T-cell (primary cell): ENCODE measurements around the gene HSBP1L1. TPM values are rescaled to one million over a fixed set of nuclear protein-coding genes. Genes with fewer than 3 reads are reported as not detected.
A peak's percentile ranks its signal among the peaks of the same experiment; 100 is the strongest.

Experiments
- ATAC-seq, 4 experiments: fragments of 200-7000 bp in 3 of 4; fragments of 150-1000 bp in 1 of 4; cut with Tn5 transposase; replicated peaks in 1 of 4; 1 replicate in 3 of 4; 2 replicates in 1 of 4; pipeline ENCODE4 v1.10.0; 2021; ENCODE audit warnings: moderate library complexity in 3 of 4, mild to moderate bottlenecking in 2 of 4, moderate number of reproducible peaks in 1 of 4
- CTCF ChIA-PET, 2 donors: fragments of 300-600 bp; sonication (Branson Sonifier 250); formaldehyde crosslinking; loops; one replicate each; lab custom pipeline; 2022; ENCODE audit warnings: antibody characterized with exemption in 2 of 2; lab: Charles Lee
- POLR2A ChIA-PET, 2 donors: fragments of 300-600 bp; sonication (Branson Sonifier 250); formaldehyde crosslinking; loops; one replicate each; lab custom pipeline; 2022; ENCODE audit warnings: antibody characterized with exemption in 2 of 2; lab: Charles Lee
- DNase-seq, 35 experiments: peaks; one replicate each; pipeline versions ENCODE4 v3.0.0 to v3.0.0-alpha.2; 2013 to 2023
- H3K27ac ChIP-seq: one replicate; pipeline ENCODE4 v1.5.1; 2013; ENCODE audit warnings: low read length
- H3K27me3 ChIP-seq, 2 experiments: replicated peaks in 1 of 2; 1 replicate in 1 of 2; 2 replicates in 1 of 2; pipeline versions ENCODE4 v1.6.1 to v1.7.0; 2013; ENCODE audit warnings: low read length in 1 of 2, mixed read lengths in 1 of 2; ENCODE audit not compliant: control insufficient read depth in 2 of 2, insufficient read depth in 2 of 2; ENCODE audit errors: extremely low read depth in 1 of 2
- H3K36me3 ChIP-seq, 2 donors: 1 replicate in 1 of 2; 2 replicates in 1 of 2; pipeline versions ENCODE4 v1.6.1 to v1.7.0; 2013; ENCODE audit warnings: low read length in 1 of 2; ENCODE audit not compliant: control insufficient read depth in 2 of 2, insufficient read depth in 1 of 2; ENCODE audit errors: extremely low read depth in 1 of 2
- H3K4me1 ChIP-seq, 2 experiments: 1 replicate in 1 of 2; 2 replicates in 1 of 2; pipeline versions ENCODE4 v1.6.1 to v1.7.0; 2013; ENCODE audit warnings: low read length in 2 of 2, mixed read lengths in 1 of 2; ENCODE audit not compliant: insufficient read depth in 2 of 2, control insufficient read depth in 1 of 2; ENCODE audit errors: extremely low read depth in 1 of 2
- H3K4me3 ChIP-seq, 2 donors: 1 replicate in 1 of 2; 2 replicates in 1 of 2; pipeline versions ENCODE4 v1.5.1 to v1.7.0; 2013; ENCODE audit warnings: mild to moderate bottlenecking in 2 of 2, low read length in 1 of 2, moderate library complexity in 1 of 2; ENCODE audit not compliant: control insufficient read depth in 1 of 2; ENCODE audit errors: extremely low read depth in 1 of 2
- H3K9me3 ChIP-seq: 2 replicates; pipeline ENCODE4 v1.7.0; 2013
- H3K27ac Mint-ChIP-seq, 2 donors: one replicate each; pipeline ENCODE4 v1.8.0; 2020 to 2021; ENCODE audit warnings: mild to moderate bottlenecking in 2 of 2, mixed read lengths in 2 of 2
- H3K27me3 Mint-ChIP-seq, 2 donors: one replicate each; pipeline ENCODE4 v1.8.0; 2021 to 2022; ENCODE audit warnings: mixed read lengths in 2 of 2
- H3K36me3 Mint-ChIP-seq: one replicate; pipeline ENCODE4 v1.8.0; 2021; ENCODE audit warnings: mixed read lengths
- H3K4me1 Mint-ChIP-seq, 3 donors: one replicate each; pipeline ENCODE4 v1.8.0; 2020 to 2022; ENCODE audit warnings: mixed read lengths in 3 of 3, mild to moderate bottlenecking in 1 of 3
- H3K4me3 Mint-ChIP-seq, 3 donors: one replicate each; pipeline ENCODE4 v1.8.0; 2020 to 2022; ENCODE audit warnings: mild to moderate bottlenecking in 3 of 3, mixed read lengths in 3 of 3, moderate library complexity in 3 of 3
- H3K9me3 Mint-ChIP-seq, 3 donors: one replicate each; pipeline ENCODE4 v1.8.0; 2020 to 2022; ENCODE audit warnings: mixed read lengths in 3 of 3
- WGBS: methylation state at CpG from one replicate; pipeline ENCODE4 v1.1.5; 2013; ENCODE audit warnings: missing lambda C conversion rate; ENCODE audit not compliant: insufficient coverage; 5-methylcytosine and 5-hydroxymethylcytosine counted together
- total RNA-seq, 35 experiments: library from RNA in 6 of 35; stranded (reverse) in 6 of 35; fragments of 120-200 nt in 1 of 35; gene quantifications; one replicate each; pipeline versions ENCODE4 v1.2.1 to v1.2.4 and lab custom pipeline; 2013 to 2026

HSBP1L1 gene
- total RNA-seq, 5 donors from 2014 or later (not counting 1 experiment from before 2014, with no cell fraction given): 17.3 to 26.6 (median 20.6) TPM

- ChIA-PET POLR2A (no interaction called here), CTCF (no interaction called here)
- H3K9me3 ChIP-seq: no peaks in the 10 kb centered on the region
- H3K4me3 ChIP-seq: no peak overlapping the region
- no peak overlapping the region for H3K27ac Mint-ChIP-seq
- peaks cover 0 to 13% of the 10 kb centered on the region in 2 donors for H3K36me3 ChIP-seq
- H3K4me3 Mint-ChIP-seq: no peak overlapping the region
- DNase-seq: no peak
- WGBS: 100% methylated on average over 1 of the region's 14 CpGs
- peaks cover 19% of the 10 kb centered on the region for H3K36me3 Mint-ChIP-seq
- no peak overlapping the region for H3K27ac ChIP-seq
- no peaks in the 10 kb centered on the region for H3K9me3 Mint-ChIP-seq
- H3K4me1 Mint-ChIP-seq: peaks cover 50 to 64% (median 57%) of the 10 kb centered on the region in 3 donors
- peaks cover 9 to 59% of the 10 kb centered on the region in 2 experiments for H3K4me1 ChIP-seq
- H3K27me3 ChIP-seq: no peaks in the 10 kb centered on the region
- ATAC-seq: no peak
- H3K27me3 Mint-ChIP-seq: no peaks in the 10 kb centered on the region
Observed at GRCh38 chr18:79947054-79947755, 17.2 kb upstream of the HSBP1L1 start.

- WGBS: 97% methylated on average over 8 of the region's 15 CpGs
- ChIA-PET POLR2A (no interaction called here), CTCF (no interaction called here)
- Histone ChIP-seq H3K27me3 (no peaks in the 10 kb centered on the region), H3K9me3 (no peaks in the 10 kb centered on the region), H3K4me3 (no peak overlapping the region), H3K36me3 (peaks cover 0 to 4% of the 10 kb centered on the region in 2 donors), H3K4me1 (peaks cover 9 to 62% of the 10 kb centered on the region in 2 experiments), H3K27ac (no peak overlapping the region)
- H3K27me3 Mint-ChIP-seq: no peaks in the 10 kb centered on the region
- no peaks in the 10 kb centered on the region for H3K9me3 Mint-ChIP-seq
- peak overlapping the region in 1 of 3 donors; percentile 86 for H3K4me3 Mint-ChIP-seq
- ATAC-seq (no peak), DNase-seq (no peak)
- H3K36me3 Mint-ChIP-seq: peaks cover 12% of the 10 kb centered on the region
- H3K4me1 Mint-ChIP-seq: peaks cover 49 to 58% (median 54%) of the 10 kb centered on the region in 3 donors
- H3K27ac Mint-ChIP-seq: no peak overlapping the region
Observed at GRCh38 chr18:79947881-79948610, 16.4 kb upstream of the HSBP1L1 start.

GRCh38 chr18:79948719-79949411 is 15.6 kb upstream of the HSBP1L1 start:
- H3K36me3 Mint-ChIP-seq: peaks cover 10% of the 10 kb centered on the region
- ATAC-seq (no peak), DNase-seq (no peak)
- Histone ChIP-seq H3K4me1 (peaks cover 9 to 57% of the 10 kb centered on the region in 2 experiments), H3K9me3 (no peaks in the 10 kb centered on the region), H3K36me3 (peaks cover 0 to 3% of the 10 kb centered on the region in 2 donors), H3K4me3 (no peak overlapping the region), H3K27ac (no peak overlapping the region), H3K27me3 (no peaks in the 10 kb centered on the region)
- H3K9me3 Mint-ChIP-seq: no peaks in the 10 kb centered on the region
- ChIA-PET POLR2A (no interaction called here), CTCF (no interaction called here)
- peak overlapping the region; percentile 28 to 86 (median 86) for H3K4me3 Mint-ChIP-seq
- WGBS: 91% methylated on average over 13 of the region's 23 CpGs
- no peak overlapping the region for H3K27ac Mint-ChIP-seq
- no peaks in the 10 kb centered on the region for H3K27me3 Mint-ChIP-seq
- peaks cover 48 to 56% (median 52%) of the 10 kb centered on the region in 3 donors for H3K4me1 Mint-ChIP-seq

- peaks cover 0 to 3% of the 10 kb centered on the region in 2 donors for H3K36me3 ChIP-seq
- no peaks in the 10 kb centered on the region for H3K27me3 ChIP-seq
- no peaks in the 10 kb centered on the region for H3K9me3 ChIP-seq
- CTCF ChIA-PET: no interaction called here
- H3K4me3 ChIP-seq: peak overlapping the region; percentile 47 to 81
- H3K27ac ChIP-seq: no peak overlapping the region
- DNase-seq (peak in 1 of 35 experiments; percentile 30), ATAC-seq (no peak)
- Mint-ChIP-seq H3K27me3 (no peaks in the 10 kb centered on the region), H3K4me3 (peak overlapping the region; percentile 83 to 86 (median 86)), H3K9me3 (no peaks in the 10 kb centered on the region), H3K27ac (peak overlapping the region; percentile 44 to 65), H3K36me3 (peaks cover 10% of the 10 kb centered on the region), H3K4me1 (peaks cover 38 to 46% (median 44%) of the 10 kb centered on the region in 3 donors)
- POLR2A ChIA-PET: no interaction called here
- WGBS: 70% methylated on average over 5 of the region's 12 CpGs
- H3K4me1 ChIP-seq: peaks cover 9 to 47% of the 10 kb centered on the region in 2 experiments
Observed at GRCh38 chr18:79949697-79950487, 14.6 kb upstream of the HSBP1L1 start.

- peaks cover 0 to 3% of the 10 kb centered on the region in 2 donors for H3K36me3 ChIP-seq
- POLR2A ChIA-PET: no interaction called here
- H3K9me3 Mint-ChIP-seq: no peaks in the 10 kb centered on the region
- WGBS: 4% methylated on average over 73 of the region's 81 CpGs
- peak overlapping the region; percentile 48 to 65 for H3K27ac Mint-ChIP-seq
- H3K4me3 ChIP-seq: peak overlapping the region; percentile 47 to 81
- peak; percentile 22 to 53 (median 40) for ATAC-seq
- H3K4me1 Mint-ChIP-seq: peaks cover 30 to 40% (median 37%) of the 10 kb centered on the region in 3 donors
- H3K27me3 Mint-ChIP-seq: no peaks in the 10 kb centered on the region
- peak overlapping the region; percentile 83 to 86 (median 86) for H3K4me3 Mint-ChIP-seq
- no peaks in the 10 kb centered on the region for H3K27me3 ChIP-seq
- peaks cover 9 to 38% of the 10 kb centered on the region in 2 experiments for H3K4me1 ChIP-seq
- H3K9me3 ChIP-seq: no peaks in the 10 kb centered on the region
- no peak overlapping the region for H3K27ac ChIP-seq
- CTCF ChIA-PET: no interaction called here
- peaks cover 10% of the 10 kb centered on the region for H3K36me3 Mint-ChIP-seq
- DNase-seq: peak in 6 of 35 experiments; percentile 17 to 42 (median 26)
Observed at GRCh38 chr18:79950515-79951341, 13.7 kb upstream of the HSBP1L1 start.
